ENCODE data around the gene TLE4.

GRCh38 chr9:79641070-79641469, 69.3 kb downstream of the TLE4 start:
- no peak for TF ChIP-seq CTCF (IDR thresholded peaks at IDR 0.05)
- no peak for TF ChIP-seq POLR2A (IDR thresholded peaks at IDR 0.05)

All from Peyer's patch (tissue), 4 donors.